Stomach (tissue), 4 donors: ENCODE measurements around the gene TBC1D1.

Experiments used
- POLR2AphosphoS5 ChIP-seq, 3 donors: sonication (generic); formaldehyde crosslinking; IDR thresholded peaks; one replicate each; pipeline ENCODE4 v1.6.1; 2016; ENCODE audit warnings: antibody characterized with exemption in 3 of 3
- TF ChIP-seq, protein P1 (sequence below), 7 experiments: fragments of 450-650 bp in 4 of 7; fragments of 200-600 bp in 3 of 7; sonication (generic) in 3 of 7; IDR thresholded peaks; one replicate each; pipeline ENCODE4 v1.5.1; 2016 to 2019; ENCODE audit warnings: antibody characterized with exemption in 7 of 7, control low read depth in 2 of 7, mild to moderate bottlenecking in 1 of 7

GRCh38 chr4:38046727-38047489, 156.0 kb downstream of the TBC1D1 start:
- TF ChIP-seq, protein P1, sequence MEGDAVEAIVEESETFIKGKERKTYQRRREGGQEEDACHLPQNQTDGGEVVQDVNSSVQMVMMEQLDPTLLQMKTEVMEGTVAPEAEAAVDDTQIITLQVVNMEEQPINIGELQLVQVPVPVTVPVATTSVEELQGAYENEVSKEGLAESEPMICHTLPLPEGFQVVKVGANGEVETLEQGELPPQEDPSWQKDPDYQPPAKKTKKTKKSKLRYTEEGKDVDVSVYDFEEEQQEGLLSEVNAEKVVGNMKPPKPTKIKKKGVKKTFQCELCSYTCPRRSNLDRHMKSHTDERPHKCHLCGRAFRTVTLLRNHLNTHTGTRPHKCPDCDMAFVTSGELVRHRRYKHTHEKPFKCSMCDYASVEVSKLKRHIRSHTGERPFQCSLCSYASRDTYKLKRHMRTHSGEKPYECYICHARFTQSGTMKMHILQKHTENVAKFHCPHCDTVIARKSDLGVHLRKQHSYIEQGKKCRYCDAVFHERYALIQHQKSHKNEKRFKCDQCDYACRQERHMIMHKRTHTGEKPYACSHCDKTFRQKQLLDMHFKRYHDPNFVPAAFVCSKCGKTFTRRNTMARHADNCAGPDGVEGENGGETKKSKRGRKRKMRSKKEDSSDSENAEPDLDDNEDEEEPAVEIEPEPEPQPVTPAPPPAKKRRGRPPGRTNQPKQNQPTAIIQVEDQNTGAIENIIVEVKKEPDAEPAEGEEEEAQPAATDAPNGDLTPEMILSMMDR (IDR thresholded peaks at IDR 0.05), result no peak
- no peak for TF ChIP-seq POLR2AphosphoS5 (IDR thresholded peaks at IDR 0.05)
